T47D (cell line): ENCODE data around the gene TMEM129.

Experiments used
- DNase-seq, 2 experiments: peaks; one replicate each; pipeline versions ENCODE4 v3.0.0 to v3.0.0-alpha.2; 2011 to 2012; ENCODE audit warnings: low read depth in 1 of 2, low spot score in 1 of 2
- JUND ChIP-seq: IDR thresholded peaks from 2 replicates; pipeline ENCODE4 v1.6.1; 2012; ENCODE audit warnings: low read depth
- in situ Hi-C: cut with HindIII; loops from 2 replicates; pipeline ENCODE4 v1.10.0; 2016; ENCODE audit warnings: low sequenced_read_pairs, low pct_unique_long_range_greater_than_20kb

TMEM129 gene

GRCh38 chr4:1720163-1720983 is 750 bp downstream of the TMEM129 start:
- in situ Hi-C loops = no loop called here
- peak in 1 of 2 experiments; percentile 52 for DNase-seq
- TF ChIP-seq JUND = no peak

GRCh38 chr4:1718095-1718850 is 2.9 kb downstream of the TMEM129 start:
- TF ChIP-seq JUND = no peak
- DNase-seq = no peak
- in situ Hi-C loops = no loop called here

DNA sequence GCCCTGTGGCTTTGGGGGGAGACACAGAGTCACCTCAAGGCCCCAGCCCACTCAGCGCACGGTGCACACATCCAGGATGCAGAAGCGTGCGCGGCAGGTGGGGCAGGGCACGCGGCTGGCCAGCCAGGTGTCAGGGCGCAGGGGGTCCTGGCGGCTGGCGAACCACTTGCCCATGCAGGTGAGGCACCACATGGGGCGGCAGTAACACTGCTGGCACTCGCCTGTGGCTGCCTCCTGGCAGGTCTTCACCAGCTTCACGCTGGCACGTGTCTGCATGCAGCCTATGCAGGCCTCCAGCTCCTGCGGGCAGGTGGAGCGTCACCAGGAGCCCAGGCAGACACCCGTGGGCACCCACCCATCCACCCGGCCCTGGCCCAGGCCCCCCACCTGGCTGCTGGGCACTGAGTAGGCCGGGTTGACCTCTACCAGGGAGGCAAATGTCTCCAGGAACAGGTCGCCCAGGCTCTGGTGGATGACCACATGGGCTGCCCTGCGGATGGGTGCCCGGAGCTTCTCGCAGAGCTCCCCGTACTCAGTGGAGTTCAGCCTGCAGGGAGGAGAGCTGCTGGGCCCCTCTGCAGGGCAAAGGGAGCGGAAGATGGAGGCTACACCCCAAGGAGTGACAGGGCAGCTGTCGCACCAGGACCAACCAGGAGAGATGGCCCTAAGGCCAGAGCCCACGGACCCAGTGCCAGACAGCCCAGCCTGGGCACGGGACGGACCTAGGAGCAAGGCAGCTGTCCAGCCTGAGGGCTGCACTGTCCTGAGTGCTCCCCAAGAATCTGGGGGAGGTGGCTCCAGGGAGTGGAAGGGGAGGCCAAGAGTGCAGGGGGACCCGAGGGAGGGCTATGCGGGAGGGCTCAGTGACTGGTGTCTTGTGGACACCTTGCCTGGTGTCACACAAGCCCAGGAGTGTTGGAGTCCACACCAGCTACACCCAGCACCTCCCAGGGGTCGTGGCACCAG is 3.7 kb downstream of the TMEM129 start:
- in situ Hi-C loops = no loop called here
- TF ChIP-seq JUND = no peak
- no peak for DNase-seq

DNA sequence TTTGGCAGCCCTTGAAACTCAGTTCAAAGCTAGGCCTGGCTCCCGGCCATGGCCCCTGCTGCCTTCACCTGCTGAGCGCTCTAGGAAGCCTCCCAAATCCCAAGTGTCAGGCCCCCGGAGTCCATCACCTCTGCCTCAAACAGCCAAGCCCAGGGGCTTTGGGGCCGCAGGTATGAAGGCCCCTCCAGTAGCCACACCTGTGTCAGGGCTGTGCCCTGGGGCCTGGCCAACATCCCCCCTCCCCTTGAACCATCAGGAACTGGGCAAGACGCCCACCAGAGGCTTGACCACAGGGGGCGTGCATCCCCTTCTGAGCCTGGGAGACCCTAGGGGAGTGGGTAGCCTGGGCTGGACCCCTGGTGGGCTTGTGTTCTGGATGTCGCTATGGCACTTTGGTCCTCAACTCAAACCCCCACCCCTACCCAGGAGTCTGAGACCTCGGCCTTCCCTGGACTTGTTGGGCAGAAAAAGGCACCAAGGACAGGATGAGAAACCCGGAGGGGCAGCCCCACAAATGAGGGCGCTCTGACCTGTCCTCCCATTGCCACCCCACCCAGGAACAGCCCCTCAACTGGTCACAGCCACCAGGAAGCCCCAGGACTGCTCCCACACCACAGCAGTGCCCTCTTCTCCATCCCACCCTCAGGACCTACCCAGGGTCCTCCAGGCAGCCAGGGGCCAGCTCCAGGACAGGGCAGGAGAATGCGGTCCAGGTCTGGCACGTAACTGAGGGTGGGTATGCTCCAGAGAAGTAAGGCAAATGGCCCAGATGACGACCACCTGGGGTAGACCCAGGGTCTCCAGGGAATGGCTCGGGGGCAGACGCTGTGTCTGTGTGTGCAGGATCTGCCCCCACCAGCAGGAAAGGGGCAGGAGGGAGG is 4.8 kb downstream of the TMEM129 start:
- no peak for DNase-seq
- TF ChIP-seq JUND = no peak
- in situ Hi-C loops = no loop called here

DNA sequence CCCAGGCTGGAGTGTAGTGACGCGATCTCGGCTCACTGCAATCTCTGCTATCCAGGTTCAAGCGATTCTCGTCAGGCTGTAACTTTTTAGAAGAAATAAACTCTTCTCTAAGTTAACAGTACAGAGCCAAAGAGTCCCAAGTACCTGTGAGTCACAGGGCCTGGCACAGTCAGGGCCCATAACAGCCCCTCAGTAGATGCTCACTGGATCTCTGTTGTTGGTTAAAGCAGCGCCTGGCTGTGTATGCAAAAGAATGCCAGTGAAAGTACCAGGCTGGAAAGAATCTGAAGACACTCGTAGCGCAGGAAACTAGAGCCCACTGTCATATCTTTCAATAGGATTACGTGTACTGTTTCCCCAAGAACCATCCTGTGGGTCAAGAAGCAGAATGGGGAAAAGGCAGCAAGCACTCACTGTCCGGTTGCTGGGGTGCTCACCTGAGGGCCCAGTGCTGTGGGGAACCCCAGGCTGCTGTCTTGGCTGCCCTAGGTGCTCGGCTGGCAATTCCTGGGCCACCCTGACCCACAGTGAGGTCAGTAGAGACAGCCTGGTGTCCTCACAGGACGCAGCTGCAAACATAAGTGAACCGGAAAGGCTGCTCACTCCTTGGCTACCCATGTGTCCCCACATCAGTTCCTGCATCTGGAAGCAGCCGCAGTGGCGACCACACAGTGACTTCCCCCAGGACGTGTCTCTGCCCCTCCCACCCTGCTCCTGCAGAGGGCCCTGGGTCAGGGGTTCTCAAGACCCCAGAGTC is 5.9 kb downstream of the TMEM129 start:
- in situ Hi-C loops = no loop called here
- DNase-seq = no peak
- TF ChIP-seq JUND = no peak

- no peak for TF ChIP-seq JUND
- in situ Hi-C loops = no loop called here
- DNase-seq = peak in 1 of 2 experiments; percentile 82
Measured at GRCh38 chr4:1714303-1715001, 6.7 kb downstream of the TMEM129 start.

DNA sequence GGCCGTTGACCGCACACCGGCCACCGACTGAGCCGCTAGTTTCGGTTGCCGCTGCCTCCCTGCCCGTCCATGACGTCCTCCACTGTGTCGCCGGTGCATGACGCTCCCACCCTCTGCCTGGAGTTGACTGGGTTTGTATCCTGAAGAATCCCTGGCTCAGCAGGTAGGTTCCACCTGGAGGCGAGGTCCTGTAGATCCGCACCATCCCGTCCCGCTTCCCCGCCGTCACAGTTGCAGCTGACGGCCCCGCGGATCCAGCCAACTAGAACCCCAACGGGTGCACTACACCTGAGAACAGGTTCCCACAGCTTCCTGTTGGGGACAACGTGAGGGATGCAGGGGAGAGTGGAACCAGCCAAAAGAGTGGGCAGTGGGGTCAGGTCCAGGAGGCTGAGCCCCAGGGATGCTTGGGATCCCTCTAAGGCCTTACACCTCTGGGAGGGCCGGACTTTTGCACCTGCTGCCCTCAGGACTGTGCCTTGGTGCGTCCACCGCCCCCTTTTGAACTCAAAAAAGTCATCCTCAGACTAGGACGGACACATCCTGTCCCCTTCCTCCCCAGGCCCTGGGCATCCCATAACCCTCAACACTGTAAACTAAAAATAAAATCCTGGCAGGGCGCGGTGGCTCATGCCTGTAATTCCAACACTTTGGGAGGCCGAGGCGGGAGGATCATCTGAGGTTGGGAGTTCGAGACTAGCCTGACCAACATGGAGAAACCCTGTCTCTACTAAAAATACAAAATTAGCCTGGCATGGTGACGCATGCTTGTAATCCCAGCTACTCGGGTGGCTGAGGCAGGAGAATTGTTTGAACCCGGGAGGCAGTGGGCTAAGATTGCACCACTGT is 7.9 kb downstream of the TMEM129 start:
- DNase-seq = peak in 1 of 2 experiments; percentile 46
- no peak for TF ChIP-seq JUND
- in situ Hi-C loops = no loop called here

- in situ Hi-C loops = no loop called here
- TF ChIP-seq JUND = no peak
- DNase-seq = peak; percentile 97 to 99
Measured at GRCh38 chr4:1712216-1713002, 8.7 kb downstream of the TMEM129 start, which contains the start of gene SLBP. Gene SLBP, minus strand, starts transcription at chr4:1712319. Its CDS starts 131 bp downstream, at chr4:1712188.
